ENCODE data around the gene SMIM41.

DNA sequence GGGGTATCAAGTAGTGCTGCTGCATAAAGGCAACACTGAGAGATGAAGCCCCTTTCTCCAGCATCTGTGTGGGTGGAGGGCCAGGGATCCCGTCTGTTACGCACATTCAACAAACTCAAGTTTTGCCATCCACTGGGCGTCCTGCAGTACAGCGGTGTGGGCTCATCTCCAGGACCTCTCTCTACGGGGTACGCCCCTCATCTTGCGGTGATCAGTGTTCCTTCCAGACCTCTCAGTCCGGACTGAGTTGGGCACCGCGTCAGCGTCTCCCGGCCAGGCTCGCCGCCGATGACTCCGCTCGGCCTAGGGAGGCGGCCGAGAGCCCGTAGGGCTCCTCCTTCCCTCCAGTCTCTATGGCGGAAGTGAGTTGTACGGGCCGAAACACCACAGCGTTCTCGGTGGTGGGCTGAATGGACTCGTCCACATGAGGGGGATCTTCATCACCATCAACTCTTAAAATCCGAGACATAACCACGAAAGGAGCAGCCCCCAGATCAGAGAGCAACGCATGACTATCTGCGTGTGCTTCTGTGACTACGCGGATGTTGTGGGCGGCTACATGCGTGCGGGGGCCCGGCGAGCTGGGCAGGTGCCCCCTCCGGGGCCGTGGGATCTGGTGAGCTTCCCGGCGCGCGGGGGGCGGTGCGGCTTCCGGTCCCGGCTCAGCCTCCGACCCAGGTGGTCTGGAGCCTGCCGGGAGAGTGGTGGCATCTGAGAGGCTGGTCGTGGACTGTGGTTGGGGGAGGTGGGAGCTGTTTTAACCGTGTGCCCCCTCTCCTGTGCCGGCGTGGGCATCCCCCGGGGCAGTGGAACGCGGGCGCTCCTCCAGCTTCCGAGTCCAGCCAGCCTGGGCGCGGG lies 9.9 kb upstream of the SMIM41 start, which contains the start of gene ATG101:
- TF ChIP-seq POLR2AphosphoS5 (IDR thresholded peaks at IDR 0.05; ENCODE audit: low read depth, low read length) (peak; percentile 84), SIN3A (IDR thresholded peaks at IDR 0.05; ENCODE audit: borderline replicate concordance, insufficient read depth, low read length) (peak; percentile 49; the same call in 1 of the 2 replicates), FOXP2 (optimal IDR thresholded peaks at IDR 0.05; ENCODE audit: borderline replicate concordance, extremely low read depth, extremely low read length, insufficient read depth) (peak; percentile 89)
- TF ChIP-seq, protein P1, sequence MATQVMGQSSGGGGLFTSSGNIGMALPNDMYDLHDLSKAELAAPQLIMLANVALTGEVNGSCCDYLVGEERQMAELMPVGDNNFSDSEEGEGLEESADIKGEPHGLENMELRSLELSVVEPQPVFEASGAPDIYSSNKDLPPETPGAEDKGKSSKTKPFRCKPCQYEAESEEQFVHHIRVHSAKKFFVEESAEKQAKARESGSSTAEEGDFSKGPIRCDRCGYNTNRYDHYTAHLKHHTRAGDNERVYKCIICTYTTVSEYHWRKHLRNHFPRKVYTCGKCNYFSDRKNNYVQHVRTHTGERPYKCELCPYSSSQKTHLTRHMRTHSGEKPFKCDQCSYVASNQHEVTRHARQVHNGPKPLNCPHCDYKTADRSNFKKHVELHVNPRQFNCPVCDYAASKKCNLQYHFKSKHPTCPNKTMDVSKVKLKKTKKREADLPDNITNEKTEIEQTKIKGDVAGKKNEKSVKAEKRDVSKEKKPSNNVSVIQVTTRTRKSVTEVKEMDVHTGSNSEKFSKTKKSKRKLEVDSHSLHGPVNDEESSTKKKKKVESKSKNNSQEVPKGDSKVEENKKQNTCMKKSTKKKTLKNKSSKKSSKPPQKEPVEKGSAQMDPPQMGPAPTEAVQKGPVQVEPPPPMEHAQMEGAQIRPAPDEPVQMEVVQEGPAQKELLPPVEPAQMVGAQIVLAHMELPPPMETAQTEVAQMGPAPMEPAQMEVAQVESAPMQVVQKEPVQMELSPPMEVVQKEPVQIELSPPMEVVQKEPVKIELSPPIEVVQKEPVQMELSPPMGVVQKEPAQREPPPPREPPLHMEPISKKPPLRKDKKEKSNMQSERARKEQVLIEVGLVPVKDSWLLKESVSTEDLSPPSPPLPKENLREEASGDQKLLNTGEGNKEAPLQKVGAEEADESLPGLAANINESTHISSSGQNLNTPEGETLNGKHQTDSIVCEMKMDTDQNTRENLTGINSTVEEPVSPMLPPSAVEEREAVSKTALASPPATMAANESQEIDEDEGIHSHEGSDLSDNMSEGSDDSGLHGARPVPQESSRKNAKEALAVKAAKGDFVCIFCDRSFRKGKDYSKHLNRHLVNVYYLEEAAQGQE (IDR thresholded peaks at IDR 0.05; ENCODE audit: insufficient read depth in 1 of 2, low read depth in 2 of 2, low read length in 2 of 2), result 0 out of 4 replicates have a peak, but pooled peaks of 1 of the 2 experiments have one; percentile 24

All from PFSK-1 (cell line).